Natural killer cell (primary cell): Measurements from ENCODE around the gene SENP1. TPM values are rescaled to one million over a fixed set of nuclear protein-coding genes. Genes with fewer than 3 reads are reported as not detected.

ENCODE experiments used
- ATAC-seq, 3 donors: fragments of 150-1000 bp in 2 of 3; fragments of 200-7000 bp in 1 of 3; cut with Tn5 transposase; 1 replicate in 1 of 3; 2 replicates in 2 of 3; pipeline ENCODE4 v1.10.0; 2021; ENCODE audit warnings: mild to moderate bottlenecking in 2 of 3, moderate library complexity in 2 of 3
- DNase-seq, 2 donors: peaks; one replicate each; pipeline versions ENCODE4 v3.0.0 to v3.0.0-alpha.2; 2013 to 2021; ENCODE audit warnings: mixed read lengths in 1 of 2
- H3K27ac ChIP-seq: one replicate; pipeline ENCODE4 v1.5.1; 2013; ENCODE audit warnings: mild to moderate bottlenecking, low read length
- H3K27me3 ChIP-seq: one replicate; pipeline ENCODE4 v1.6.1; 2013; ENCODE audit warnings: low read length; ENCODE audit not compliant: control insufficient read depth, insufficient read depth
- H3K36me3 ChIP-seq: one replicate; pipeline ENCODE4 v1.6.1; 2013; ENCODE audit warnings: low read length; ENCODE audit not compliant: control insufficient read depth, insufficient read depth
- H3K4me1 ChIP-seq: one replicate; pipeline ENCODE4 v1.6.1; 2013; ENCODE audit warnings: low read length; ENCODE audit not compliant: control insufficient read depth, insufficient read depth
- H3K4me3 ChIP-seq: one replicate; pipeline ENCODE4 v1.5.1; 2013; ENCODE audit warnings: low read length
- H3K9me3 ChIP-seq: one replicate; pipeline ENCODE4 v1.6.1; 2013; ENCODE audit warnings: low read length; ENCODE audit not compliant: control insufficient read depth, insufficient read depth
- H3K27ac Mint-ChIP-seq, 2 donors: one replicate each; pipeline ENCODE4 v1.8.0; 2022; ENCODE audit warnings: mild to moderate bottlenecking in 2 of 2, mixed read lengths in 2 of 2, moderate library complexity in 1 of 2
- H3K27me3 Mint-ChIP-seq, 2 donors: one replicate each; pipeline ENCODE4 v1.8.0; 2022; ENCODE audit warnings: low read depth in 2 of 2, mixed read lengths in 2 of 2
- H3K36me3 Mint-ChIP-seq: one replicate; pipeline ENCODE4 v1.8.0; 2022; ENCODE audit warnings: mixed read lengths
- H3K4me1 Mint-ChIP-seq, 2 donors: one replicate each; pipeline ENCODE4 v1.8.0; 2022; ENCODE audit warnings: mixed read lengths in 2 of 2
- H3K4me3 Mint-ChIP-seq: one replicate; pipeline ENCODE4 v1.8.0; 2022; ENCODE audit warnings: mild to moderate bottlenecking, moderate library complexity, mixed read lengths
- H3K9me3 Mint-ChIP-seq, 2 donors: one replicate each; pipeline ENCODE4 v1.8.0; 2022; ENCODE audit warnings: mixed read lengths in 2 of 2
- CTCF ChIP-seq: fragments of 200-600 bp; IDR thresholded peaks from one replicate; pipeline ENCODE4 v1.8.0; 2022; ENCODE audit warnings: antibody characterized with exemption
- WGBS: methylation state at CpG from one replicate; pipeline ENCODE4 v1.1.7; 2013; ENCODE audit warnings: missing lambda C conversion rate; ENCODE audit not compliant: insufficient coverage; 5-methylcytosine and 5-hydroxymethylcytosine counted together
- intact Hi-C: fragments of 100-400 bp; cut with micrococcal nuclease; formaldehyde crosslinking; loops from one replicate; pipeline ENCODE4 v1.14.2; 2022
- total RNA-seq, 4 donors: library from RNA; stranded (reverse); fragments of 120-200 nt in 1 of 4; gene quantifications; one replicate each; pipeline versions ENCODE4 v1.2.3 to v1.2.4, GENCODE V29; 2013 to 2022

The SENP1 gene
- total RNA-seq, 3 donors from 2014 or later (not counting 1 experiment from before 2014, with no cell fraction given): 35.6 to 39.6 (median 36.8) TPM

GRCh38 chr12:48016373-48017020 is 89.4 kb downstream of the SENP1 start:
- no peak for TF ChIP-seq CTCF
- H3K27me3 Mint-ChIP-seq: peaks cover 11 to 42% of the 10 kb centered on the region in 2 donors
- intact Hi-C loops: no loop called here

GRCh38 chr12:48015954-48016353 is 89.9 kb downstream of the SENP1 start:
- ATAC-seq: no peak

More at GRCh38 chr12:48016373-48017020, 89.4 kb downstream of the SENP1 start:
- Histone ChIP-seq H3K9me3 (no peaks in the 10 kb centered on the region), H3K36me3 (no peaks in the 10 kb centered on the region), H3K27ac (no peak overlapping the region), H3K4me1 (no peaks in the 10 kb centered on the region), H3K27me3 (no peaks in the 10 kb centered on the region), H3K4me3 (no peak overlapping the region)
- Mint-ChIP-seq H3K4me3 (no peak overlapping the region), H3K9me3 (no peaks in the 10 kb centered on the region), H3K4me1 (no peaks in the 10 kb centered on the region), H3K36me3 (no peaks in the 10 kb centered on the region), H3K27ac (no peak overlapping the region)
- DNase-seq: no peak
- no peak for ATAC-seq
- 82% methylated on average over 8 of the region's 8 CpGs for WGBS

GRCh38 chr12:48015129-48015528 is 90.8 kb downstream of the SENP1 start:
- H3K4me1 Mint-ChIP-seq: no peaks in the 10 kb centered on the region
- DNase-seq: no peak
- no peak overlapping the region for H3K27ac Mint-ChIP-seq
- no CpG with 5 or more reads among the region's 1 CpG for WGBS
- H3K9me3 Mint-ChIP-seq: no peaks in the 10 kb centered on the region
- Histone ChIP-seq H3K4me1 (no peaks in the 10 kb centered on the region), H3K27ac (no peak overlapping the region), H3K9me3 (no peaks in the 10 kb centered on the region), H3K27me3 (no peaks in the 10 kb centered on the region), H3K36me3 (no peaks in the 10 kb centered on the region), H3K4me3 (no peak overlapping the region)
- intact Hi-C loops: no loop called here
- H3K36me3 Mint-ChIP-seq: no peaks in the 10 kb centered on the region
- no peak for TF ChIP-seq CTCF
- ATAC-seq: no peak
- no peak overlapping the region for H3K4me3 Mint-ChIP-seq
- H3K27me3 Mint-ChIP-seq: peaks cover 12 to 43% of the 10 kb centered on the region in 2 donors

More at GRCh38 chr12:48015954-48016353, 89.9 kb downstream of the SENP1 start:
- peaks cover 9 to 40% of the 10 kb centered on the region in 2 donors for H3K27me3 Mint-ChIP-seq
- Histone ChIP-seq H3K4me3 (no peak overlapping the region), H3K27ac (no peak overlapping the region), H3K4me1 (no peaks in the 10 kb centered on the region), H3K9me3 (no peaks in the 10 kb centered on the region), H3K27me3 (no peaks in the 10 kb centered on the region), H3K36me3 (no peaks in the 10 kb centered on the region)
- no peak overlapping the region for H3K27ac Mint-ChIP-seq
- TF ChIP-seq CTCF: no peak
- H3K9me3 Mint-ChIP-seq: no peaks in the 10 kb centered on the region
- DNase-seq: no peak
- H3K4me3 Mint-ChIP-seq: no peak overlapping the region
- WGBS: 87% methylated on average over 7 of the region's 7 CpGs
- intact Hi-C loops: no loop called here
- H3K4me1 Mint-ChIP-seq: no peaks in the 10 kb centered on the region
- H3K36me3 Mint-ChIP-seq: no peaks in the 10 kb centered on the region

- no peak for TF ChIP-seq CTCF
- intact Hi-C loops: no loop called here
- Mint-ChIP-seq H3K27ac (no peak overlapping the region), H3K4me3 (no peak overlapping the region), H3K27me3 (peaks cover 19 to 47% of the 10 kb centered on the region in 2 donors), H3K9me3 (no peaks in the 10 kb centered on the region), H3K4me1 (no peaks in the 10 kb centered on the region), H3K36me3 (no peaks in the 10 kb centered on the region)
- Histone ChIP-seq H3K36me3 (no peaks in the 10 kb centered on the region), H3K4me3 (no peak overlapping the region), H3K9me3 (no peaks in the 10 kb centered on the region), H3K27me3 (peaks cover 3% of the 10 kb centered on the region), H3K4me1 (no peaks in the 10 kb centered on the region), H3K27ac (no peak overlapping the region)
- 59% methylated on average over 2 of the region's 2 CpGs for WGBS
- DNase-seq (no peak), ATAC-seq (no peak)
Measured at GRCh38 chr12:48013287-48013686, 92.6 kb downstream of the SENP1 start.
